WTC11 (cell line): ENCODE measurements around the gene NPHP3. TPM values are rescaled to one million over a fixed set of nuclear protein-coding genes. Genes with fewer than 3 reads are reported as not detected.

Experiments used
- ATAC-seq: fragments of 200-7000 bp; cut with Tn5 transposase; 2 replicates; pipeline ENCODE4 v1.10.0; 2021; ENCODE audit warnings: mild to moderate bottlenecking, moderate library complexity
- CTCF ChIA-PET: fragments of 300-600 bp; sonication (Branson Sonifier 250); formaldehyde crosslinking; loops from one replicate; lab custom pipeline; 2021; ENCODE audit warnings: antibody characterized with exemption; lab: Charles Lee
- POLR2A ChIA-PET: fragments of 350-600 bp; sonication (Branson Sonifier 250); formaldehyde crosslinking; loops from one replicate; lab custom pipeline; 2021; ENCODE audit warnings: antibody characterized with exemption; lab: Charles Lee
- DNase-seq: peaks from one replicate; pipeline ENCODE4 v3.0.0; 2021; ENCODE audit warnings: low spot score
- H3K27ac Mint-ChIP-seq: 2 replicates; pipeline ENCODE4 v1.8.0; 2021; ENCODE audit warnings: mixed read lengths
- H3K27me3 Mint-ChIP-seq: 2 replicates; pipeline ENCODE4 v1.8.0; 2021; ENCODE audit warnings: low read depth, mild to moderate bottlenecking, moderate library complexity, mixed read lengths
- H3K36me3 Mint-ChIP-seq: 2 replicates; pipeline ENCODE4 v1.8.0; 2021; ENCODE audit warnings: mixed read lengths
- H3K4me1 Mint-ChIP-seq: 2 replicates; pipeline ENCODE4 v1.8.0; 2022; ENCODE audit warnings: mixed read lengths
- H3K4me3 Mint-ChIP-seq: 2 replicates; pipeline ENCODE4 v1.8.0; 2021; ENCODE audit warnings: mild to moderate bottlenecking, moderate library complexity, mixed read lengths
- H3K9me3 Mint-ChIP-seq: 2 replicates; pipeline ENCODE4 v1.8.0; 2021; ENCODE audit warnings: mixed read lengths
- ATF1 ChIP-seq: sonication (generic); formaldehyde crosslinking; IDR thresholded peaks from 2 replicates; pipeline ENCODE4 v1.8.1; 2023; ENCODE audit warnings: mild to moderate bottlenecking, moderate library complexity, missing genetic modification reagents
- ETV6 ChIP-seq: sonication (generic); formaldehyde crosslinking; IDR thresholded peaks from 2 replicates; pipeline ENCODE4 v1.8.1; 2022; ENCODE audit warnings: mild to moderate bottlenecking, missing genetic modification reagents
- IRF2 ChIP-seq: sonication (generic); formaldehyde crosslinking; IDR thresholded peaks from 2 replicates; pipeline ENCODE4 v1.8.0; 2022; ENCODE audit warnings: low read depth, missing genetic modification reagents, borderline replicate concordance
- MYBL2 ChIP-seq: sonication (generic); formaldehyde crosslinking; IDR thresholded peaks from 2 replicates; pipeline ENCODE4 v1.8.1; 2023; ENCODE audit warnings: mild to moderate bottlenecking, moderate library complexity, missing genetic modification reagents
- NFYB ChIP-seq: sonication (generic); formaldehyde crosslinking; conservative IDR thresholded peaks from 2 replicates; pipeline ENCODE4 v1.8.0; 2022; ENCODE audit warnings: low read depth, missing genetic modification reagents
- PRRX2 ChIP-seq: fragments of 250-450 bp; sonication (Bioruptor Pico); IDR thresholded peaks from 2 replicates; pipeline ENCODE4 v1.8.0; 2021; ENCODE audit warnings: mild to moderate bottlenecking
- RELA ChIP-seq: sonication (generic); formaldehyde crosslinking; IDR thresholded peaks from 2 replicates; pipeline ENCODE4 v1.8.1; 2022; ENCODE audit warnings: missing genetic modification reagents, mild to moderate bottlenecking, borderline replicate concordance
- SMAD3 ChIP-seq: sonication (generic); formaldehyde crosslinking; IDR thresholded peaks from 2 replicates; pipeline ENCODE4 v1.8.0; 2022; ENCODE audit warnings: missing genetic modification reagents, mild to moderate bottlenecking, borderline replicate concordance
- SOX15 ChIP-seq: fragments of 250-450 bp; sonication (Bioruptor Pico); IDR thresholded peaks from 2 replicates; pipeline ENCODE4 v1.9.0; 2021; ENCODE audit warnings: mild to moderate bottlenecking
- SP1 ChIP-seq: sonication (generic); formaldehyde crosslinking; conservative IDR thresholded peaks from 2 replicates; pipeline ENCODE4 v1.8.1; 2022; ENCODE audit warnings: missing genetic modification reagents
- ZNF138 ChIP-seq: sonication (generic); formaldehyde crosslinking; conservative IDR thresholded peaks from 2 replicates; pipeline ENCODE4 v1.8.1; 2022; ENCODE audit warnings: mild to moderate bottlenecking, moderate library complexity, missing genetic modification reagents
- total RNA-seq: library from RNA; stranded (reverse); gene quantifications from 3 replicates; pipeline ENCODE4 v1.2.3, GENCODE V29; 2021
- TF ChIP-seq, protein P1 (sequence below): fragments of 250-450 bp; sonication (Bioruptor Pico); IDR thresholded peaks from 2 replicates; pipeline ENCODE4 v1.9.0; 2021; ENCODE audit warnings: mild to moderate bottlenecking
- TF ChIP-seq, protein P2 (sequence below): sonication (generic); formaldehyde crosslinking; conservative IDR thresholded peaks from 2 replicates; pipeline ENCODE4 v1.8.1; 2023; ENCODE audit warnings: mild to moderate bottlenecking, low read depth, missing genetic modification reagents, moderate library complexity
- TF ChIP-seq, protein P3 (sequence below): fragments of 250-450 bp; sonication (Bioruptor Pico); IDR thresholded peaks from 2 replicates; pipeline ENCODE4 v1.8.0; 2021; ENCODE audit warnings: mild to moderate bottlenecking
- TF ChIP-seq, protein P4 (sequence below): sonication (generic); formaldehyde crosslinking; IDR thresholded peaks from 2 replicates; pipeline ENCODE4 v1.8.1; 2023; ENCODE audit warnings: mild to moderate bottlenecking, missing genetic modification reagents, moderate library complexity
- TF ChIP-seq, protein P5 (sequence below): sonication (generic); formaldehyde crosslinking; IDR thresholded peaks from 2 replicates; pipeline ENCODE4 v1.8.1; 2023; ENCODE audit warnings: mild to moderate bottlenecking, missing genetic modification reagents
- TF ChIP-seq, protein P6 (sequence below): fragments of 250-450 bp; sonication (Bioruptor Pico); IDR thresholded peaks from 2 replicates; pipeline ENCODE4 v1.9.0; 2021; ENCODE audit warnings: mild to moderate bottlenecking, borderline replicate concordance
- TF ChIP-seq, protein P7 (sequence below): fragments of 250-450 bp; sonication (Bioruptor Pico); conservative IDR thresholded peaks from 2 replicates; pipeline ENCODE4 v1.9.0; 2021; ENCODE audit warnings: mild to moderate bottlenecking

The NPHP3 gene
- total RNA-seq, 1 experiment from 2014 or later: 15.4 TPM

DNA sequence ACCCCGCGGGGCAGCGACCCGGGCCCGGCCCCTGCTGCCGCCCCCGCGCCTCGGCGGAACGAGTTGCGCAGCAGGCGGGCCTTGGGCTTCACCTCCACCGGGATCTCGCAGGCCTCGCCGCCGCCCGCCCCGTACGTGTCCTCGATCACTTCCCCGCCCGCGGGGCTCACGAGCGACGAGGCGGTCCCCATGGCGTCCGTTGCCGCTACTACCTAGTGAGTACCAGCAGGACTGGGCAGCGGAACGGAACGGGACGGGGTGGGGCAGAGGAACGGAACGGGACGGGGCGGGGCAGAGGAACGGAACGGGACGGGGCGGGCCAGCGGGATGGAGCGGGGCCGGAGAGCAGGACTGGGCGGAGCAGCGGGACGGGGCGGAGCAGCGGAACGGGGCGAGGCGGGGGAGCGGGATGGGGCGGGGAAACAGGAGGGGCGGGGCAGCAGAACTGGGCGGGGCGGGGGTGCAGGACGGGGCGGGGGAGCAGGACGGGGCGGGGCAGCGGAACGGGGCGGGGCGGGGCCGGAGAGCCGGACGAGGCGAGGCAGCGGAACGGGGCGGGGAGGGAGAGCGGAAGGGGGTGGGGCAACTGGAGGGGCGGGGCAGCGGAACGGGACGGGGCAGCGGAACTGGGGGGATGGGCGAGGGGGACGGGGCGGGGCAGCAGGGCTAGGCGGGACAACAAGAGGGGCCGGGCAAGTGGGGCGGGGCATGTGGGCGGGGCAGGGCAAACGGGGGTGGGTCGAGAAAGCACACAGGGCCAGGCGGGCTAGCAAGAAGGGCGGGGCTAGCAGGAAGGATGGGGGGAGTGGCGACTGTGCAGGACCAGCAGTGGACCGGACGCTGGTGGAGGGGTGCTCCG is at the start of gene NPHP3 (continued):
- TF ChIP-seq, protein P1, sequence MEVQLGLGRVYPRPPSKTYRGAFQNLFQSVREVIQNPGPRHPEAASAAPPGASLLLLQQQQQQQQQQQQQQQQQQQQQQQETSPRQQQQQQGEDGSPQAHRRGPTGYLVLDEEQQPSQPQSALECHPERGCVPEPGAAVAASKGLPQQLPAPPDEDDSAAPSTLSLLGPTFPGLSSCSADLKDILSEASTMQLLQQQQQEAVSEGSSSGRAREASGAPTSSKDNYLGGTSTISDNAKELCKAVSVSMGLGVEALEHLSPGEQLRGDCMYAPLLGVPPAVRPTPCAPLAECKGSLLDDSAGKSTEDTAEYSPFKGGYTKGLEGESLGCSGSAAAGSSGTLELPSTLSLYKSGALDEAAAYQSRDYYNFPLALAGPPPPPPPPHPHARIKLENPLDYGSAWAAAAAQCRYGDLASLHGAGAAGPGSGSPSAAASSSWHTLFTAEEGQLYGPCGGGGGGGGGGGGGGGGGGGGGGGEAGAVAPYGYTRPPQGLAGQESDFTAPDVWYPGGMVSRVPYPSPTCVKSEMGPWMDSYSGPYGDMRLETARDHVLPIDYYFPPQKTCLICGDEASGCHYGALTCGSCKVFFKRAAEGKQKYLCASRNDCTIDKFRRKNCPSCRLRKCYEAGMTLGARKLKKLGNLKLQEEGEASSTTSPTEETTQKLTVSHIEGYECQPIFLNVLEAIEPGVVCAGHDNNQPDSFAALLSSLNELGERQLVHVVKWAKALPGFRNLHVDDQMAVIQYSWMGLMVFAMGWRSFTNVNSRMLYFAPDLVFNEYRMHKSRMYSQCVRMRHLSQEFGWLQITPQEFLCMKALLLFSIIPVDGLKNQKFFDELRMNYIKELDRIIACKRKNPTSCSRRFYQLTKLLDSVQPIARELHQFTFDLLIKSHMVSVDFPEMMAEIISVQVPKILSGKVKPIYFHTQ (CRISPR knock-in tag): no peak

DNA sequence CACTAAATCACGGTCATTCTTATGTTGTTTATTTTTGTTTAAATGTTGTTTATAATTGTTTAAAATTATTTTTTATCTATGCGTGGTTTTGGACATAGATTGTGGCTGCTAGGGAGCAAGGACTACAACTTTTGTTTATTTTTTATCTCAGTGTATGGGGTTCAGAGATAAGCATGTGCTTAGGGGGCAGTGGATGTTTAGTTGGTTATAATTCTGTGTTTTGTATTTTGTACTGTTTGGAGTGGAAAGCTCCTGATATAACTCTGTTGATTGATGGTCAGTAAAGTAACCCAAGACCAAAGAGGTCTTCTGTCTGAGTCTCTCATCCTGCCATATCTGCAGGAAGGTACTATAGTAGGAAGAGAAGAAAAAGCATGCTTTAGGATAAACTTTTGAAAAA is 36.5 kb upstream of the NPHP3 start:
- TF ChIP-seq SOX15 (CRISPR knock-in tag): no peak
- TF ChIP-seq PRRX2 (CRISPR knock-in tag): no peak
- TF ChIP-seq ZNF138 (CRISPR knock-in tag): no peak
- TF ChIP-seq ATF1: no peak
- TF ChIP-seq ETV6 (CRISPR knock-in tag): no peak
- TF ChIP-seq, protein P2, sequence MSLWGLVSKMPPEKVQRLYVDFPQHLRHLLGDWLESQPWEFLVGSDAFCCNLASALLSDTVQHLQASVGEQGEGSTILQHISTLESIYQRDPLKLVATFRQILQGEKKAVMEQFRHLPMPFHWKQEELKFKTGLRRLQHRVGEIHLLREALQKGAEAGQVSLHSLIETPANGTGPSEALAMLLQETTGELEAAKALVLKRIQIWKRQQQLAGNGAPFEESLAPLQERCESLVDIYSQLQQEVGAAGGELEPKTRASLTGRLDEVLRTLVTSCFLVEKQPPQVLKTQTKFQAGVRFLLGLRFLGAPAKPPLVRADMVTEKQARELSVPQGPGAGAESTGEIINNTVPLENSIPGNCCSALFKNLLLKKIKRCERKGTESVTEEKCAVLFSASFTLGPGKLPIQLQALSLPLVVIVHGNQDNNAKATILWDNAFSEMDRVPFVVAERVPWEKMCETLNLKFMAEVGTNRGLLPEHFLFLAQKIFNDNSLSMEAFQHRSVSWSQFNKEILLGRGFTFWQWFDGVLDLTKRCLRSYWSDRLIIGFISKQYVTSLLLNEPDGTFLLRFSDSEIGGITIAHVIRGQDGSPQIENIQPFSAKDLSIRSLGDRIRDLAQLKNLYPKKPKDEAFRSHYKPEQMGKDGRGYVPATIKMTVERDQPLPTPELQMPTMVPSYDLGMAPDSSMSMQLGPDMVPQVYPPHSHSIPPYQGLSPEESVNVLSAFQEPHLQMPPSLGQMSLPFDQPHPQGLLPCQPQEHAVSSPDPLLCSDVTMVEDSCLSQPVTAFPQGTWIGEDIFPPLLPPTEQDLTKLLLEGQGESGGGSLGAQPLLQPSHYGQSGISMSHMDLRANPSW (CRISPR knock-in tag): no peak
- TF ChIP-seq NFYB (CRISPR knock-in tag): no peak
- TF ChIP-seq, protein P3, sequence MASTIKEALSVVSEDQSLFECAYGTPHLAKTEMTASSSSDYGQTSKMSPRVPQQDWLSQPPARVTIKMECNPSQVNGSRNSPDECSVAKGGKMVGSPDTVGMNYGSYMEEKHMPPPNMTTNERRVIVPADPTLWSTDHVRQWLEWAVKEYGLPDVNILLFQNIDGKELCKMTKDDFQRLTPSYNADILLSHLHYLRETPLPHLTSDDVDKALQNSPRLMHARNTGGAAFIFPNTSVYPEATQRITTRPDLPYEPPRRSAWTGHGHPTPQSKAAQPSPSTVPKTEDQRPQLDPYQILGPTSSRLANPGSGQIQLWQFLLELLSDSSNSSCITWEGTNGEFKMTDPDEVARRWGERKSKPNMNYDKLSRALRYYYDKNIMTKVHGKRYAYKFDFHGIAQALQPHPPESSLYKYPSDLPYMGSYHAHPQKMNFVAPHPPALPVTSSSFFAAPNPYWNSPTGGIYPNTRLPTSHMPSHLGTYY (CRISPR knock-in tag): no peak
- TF ChIP-seq, protein P4, sequence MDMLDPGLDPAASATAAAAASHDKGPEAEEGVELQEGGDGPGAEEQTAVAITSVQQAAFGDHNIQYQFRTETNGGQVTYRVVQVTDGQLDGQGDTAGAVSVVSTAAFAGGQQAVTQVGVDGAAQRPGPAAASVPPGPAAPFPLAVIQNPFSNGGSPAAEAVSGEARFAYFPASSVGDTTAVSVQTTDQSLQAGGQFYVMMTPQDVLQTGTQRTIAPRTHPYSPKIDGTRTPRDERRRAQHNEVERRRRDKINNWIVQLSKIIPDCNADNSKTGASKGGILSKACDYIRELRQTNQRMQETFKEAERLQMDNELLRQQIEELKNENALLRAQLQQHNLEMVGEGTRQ (CRISPR knock-in tag): no peak
- no peak for TF ChIP-seq SMAD3 (CRISPR knock-in tag)
- TF ChIP-seq RELA (CRISPR knock-in tag): no peak
- TF ChIP-seq SP1 (CRISPR knock-in tag): no peak
- TF ChIP-seq, protein P5, sequence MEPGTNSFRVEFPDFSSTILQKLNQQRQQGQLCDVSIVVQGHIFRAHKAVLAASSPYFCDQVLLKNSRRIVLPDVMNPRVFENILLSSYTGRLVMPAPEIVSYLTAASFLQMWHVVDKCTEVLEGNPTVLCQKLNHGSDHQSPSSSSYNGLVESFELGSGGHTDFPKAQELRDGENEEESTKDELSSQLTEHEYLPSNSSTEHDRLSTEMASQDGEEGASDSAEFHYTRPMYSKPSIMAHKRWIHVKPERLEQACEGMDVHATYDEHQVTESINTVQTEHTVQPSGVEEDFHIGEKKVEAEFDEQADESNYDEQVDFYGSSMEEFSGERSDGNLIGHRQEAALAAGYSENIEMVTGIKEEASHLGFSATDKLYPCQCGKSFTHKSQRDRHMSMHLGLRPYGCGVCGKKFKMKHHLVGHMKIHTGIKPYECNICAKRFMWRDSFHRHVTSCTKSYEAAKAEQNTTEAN (CRISPR knock-in tag): no peak
- TF ChIP-seq MYBL2: no peak
- TF ChIP-seq, protein P6, sequence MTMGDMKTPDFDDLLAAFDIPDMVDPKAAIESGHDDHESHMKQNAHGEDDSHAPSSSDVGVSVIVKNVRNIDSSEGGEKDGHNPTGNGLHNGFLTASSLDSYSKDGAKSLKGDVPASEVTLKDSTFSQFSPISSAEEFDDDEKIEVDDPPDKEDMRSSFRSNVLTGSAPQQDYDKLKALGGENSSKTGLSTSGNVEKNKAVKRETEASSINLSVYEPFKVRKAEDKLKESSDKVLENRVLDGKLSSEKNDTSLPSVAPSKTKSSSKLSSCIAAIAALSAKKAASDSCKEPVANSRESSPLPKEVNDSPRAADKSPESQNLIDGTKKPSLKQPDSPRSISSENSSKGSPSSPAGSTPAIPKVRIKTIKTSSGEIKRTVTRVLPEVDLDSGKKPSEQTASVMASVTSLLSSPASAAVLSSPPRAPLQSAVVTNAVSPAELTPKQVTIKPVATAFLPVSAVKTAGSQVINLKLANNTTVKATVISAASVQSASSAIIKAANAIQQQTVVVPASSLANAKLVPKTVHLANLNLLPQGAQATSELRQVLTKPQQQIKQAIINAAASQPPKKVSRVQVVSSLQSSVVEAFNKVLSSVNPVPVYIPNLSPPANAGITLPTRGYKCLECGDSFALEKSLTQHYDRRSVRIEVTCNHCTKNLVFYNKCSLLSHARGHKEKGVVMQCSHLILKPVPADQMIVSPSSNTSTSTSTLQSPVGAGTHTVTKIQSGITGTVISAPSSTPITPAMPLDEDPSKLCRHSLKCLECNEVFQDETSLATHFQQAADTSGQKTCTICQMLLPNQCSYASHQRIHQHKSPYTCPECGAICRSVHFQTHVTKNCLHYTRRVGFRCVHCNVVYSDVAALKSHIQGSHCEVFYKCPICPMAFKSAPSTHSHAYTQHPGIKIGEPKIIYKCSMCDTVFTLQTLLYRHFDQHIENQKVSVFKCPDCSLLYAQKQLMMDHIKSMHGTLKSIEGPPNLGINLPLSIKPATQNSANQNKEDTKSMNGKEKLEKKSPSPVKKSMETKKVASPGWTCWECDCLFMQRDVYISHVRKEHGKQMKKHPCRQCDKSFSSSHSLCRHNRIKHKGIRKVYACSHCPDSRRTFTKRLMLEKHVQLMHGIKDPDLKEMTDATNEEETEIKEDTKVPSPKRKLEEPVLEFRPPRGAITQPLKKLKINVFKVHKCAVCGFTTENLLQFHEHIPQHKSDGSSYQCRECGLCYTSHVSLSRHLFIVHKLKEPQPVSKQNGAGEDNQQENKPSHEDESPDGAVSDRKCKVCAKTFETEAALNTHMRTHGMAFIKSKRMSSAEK (CRISPR knock-in tag): no peak
- no peak for TF ChIP-seq IRF2 (CRISPR knock-in tag)
- TF ChIP-seq, protein P7, sequence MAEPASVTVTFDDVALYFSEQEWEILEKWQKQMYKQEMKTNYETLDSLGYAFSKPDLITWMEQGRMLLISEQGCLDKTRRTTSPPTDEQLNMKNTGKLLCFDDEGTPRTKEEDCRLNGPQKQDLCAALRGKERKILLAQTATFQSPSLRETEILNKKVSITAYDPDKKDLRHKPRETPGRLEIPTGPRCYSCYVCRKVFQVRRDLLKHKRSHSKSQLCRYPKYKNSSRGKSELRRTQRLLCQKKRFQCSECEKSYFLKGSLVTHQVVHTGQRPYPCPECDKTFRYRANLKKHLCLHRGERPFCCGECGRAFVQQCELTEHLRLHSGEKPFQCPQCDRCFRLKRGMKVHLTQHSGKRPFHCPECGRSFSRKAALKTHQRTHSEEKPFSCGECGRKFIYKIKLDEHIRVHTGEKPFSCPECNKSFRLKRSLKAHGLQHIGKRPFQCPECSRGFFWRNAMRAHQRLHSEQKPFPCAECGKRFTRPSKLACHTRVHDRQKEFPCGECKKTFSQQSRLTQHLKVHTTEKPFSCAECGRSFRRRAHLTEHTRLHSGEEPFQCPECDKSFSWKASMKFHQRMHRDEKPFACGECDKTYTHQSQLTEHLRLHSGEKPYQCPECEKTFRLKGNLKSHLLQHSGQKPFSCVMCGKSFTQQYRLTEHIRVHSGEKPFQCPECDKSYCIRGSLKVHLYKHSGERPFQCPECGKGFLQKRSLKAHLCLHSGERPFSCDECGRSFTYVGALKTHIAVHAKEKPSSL (CRISPR knock-in tag): no peak
- CTCF ChIA-PET: no interaction called here
- POLR2A ChIA-PET: no interaction called here
- no peak for DNase-seq
- H3K9me3 Mint-ChIP-seq: peaks cover 3% of the 10 kb centered on the region; the same call in 1 of the 2 replicates
- H3K4me3 Mint-ChIP-seq: no peak overlapping the region
- no peaks in the 10 kb centered on the region for H3K36me3 Mint-ChIP-seq
- ATAC-seq: no peak
- H3K27ac Mint-ChIP-seq: no peak overlapping the region
- no peaks in the 10 kb centered on the region for H3K27me3 Mint-ChIP-seq
- no peaks in the 10 kb centered on the region for H3K4me1 Mint-ChIP-seq
